B cell (primary cell): ENCODE measurements around the gene TFAP2A.

ENCODE experiments used
- CTCF ChIP-seq: fragments of 200-600 bp; IDR thresholded peaks from one replicate; pipeline ENCODE4 v1.8.0; 2022; ENCODE audit warnings: antibody characterized with exemption, mild to moderate bottlenecking
- EZH2 ChIP-seq: IDR thresholded peaks from 2 replicates; pipeline ENCODE4 v1.6.1; 2012; ENCODE audit warnings: borderline replicate concordance, low read depth, mild to moderate bottlenecking, moderate library complexity, low read length; ENCODE audit not compliant: insufficient read depth, poor library complexity, severe bottlenecking

- TF ChIP-seq EZH2: no peak
- no peak for TF ChIP-seq CTCF
These were observed 780 bp downstream of the TFAP2A start for GRCh38 chr6:10413850-10414738.
